Loucy (cell line): Measurements from ENCODE around the gene CDYL2.

Source experiments
- H2AFZ ChIP-seq: fragments of 200-600 bp; sonication (generic); 2 replicates; pipeline ENCODE4 v1.6.0; 2016; ENCODE audit warnings: antibody characterized with exemption, mild to moderate bottlenecking, low read length, moderate library complexity
- H3F3A ChIP-seq: fragments of 200-600 bp; 2 replicates; pipeline ENCODE4 v1.6.0; 2016; ENCODE audit warnings: antibody characterized with exemption, low read depth, mild to moderate bottlenecking
- H3K27me3 ChIP-seq: fragments of 200-600 bp; sonication (generic); 2 replicates; pipeline ENCODE4 v1.6.1; 2014; ENCODE audit warnings: low read length, mild to moderate bottlenecking; ENCODE audit not compliant: insufficient read depth, poor library complexity, severe bottlenecking
- H3K36me3 ChIP-seq: fragments of 200-600 bp; sonication (generic); 2 replicates; pipeline ENCODE4 v1.6.1; 2016; ENCODE audit warnings: low read length; ENCODE audit not compliant: insufficient read depth
- H3K4me1 ChIP-seq: fragments of 200-600 bp; sonication (generic); 2 replicates; pipeline ENCODE4 v1.5.1; 2014; ENCODE audit warnings: low read length, mild to moderate bottlenecking; ENCODE audit not compliant: insufficient read depth, poor library complexity, severe bottlenecking
- H3K4me2 ChIP-seq: fragments of 200-600 bp; sonication (generic); 2 replicates; pipeline ENCODE4 v1.6.0; 2014; ENCODE audit warnings: antibody characterized with exemption, low read length, low read depth, mild to moderate bottlenecking; ENCODE audit not compliant: poor library complexity, severe bottlenecking
- H3K4me3 ChIP-seq: fragments of 200-600 bp; sonication (generic); 2 replicates; pipeline ENCODE4 v1.5.1; 2014; ENCODE audit warnings: low read length, mild to moderate bottlenecking, mixed read lengths; ENCODE audit not compliant: poor library complexity, severe bottlenecking
- H3K79me2 ChIP-seq: fragments of 200-600 bp; sonication (generic); 2 replicates; pipeline ENCODE4 v1.6.1; 2014; ENCODE audit warnings: low read length; ENCODE audit not compliant: insufficient read depth
- H3K9ac ChIP-seq: fragments of 200-600 bp; sonication (generic); 2 replicates; pipeline ENCODE4 v1.6.0; 2014; ENCODE audit warnings: mild to moderate bottlenecking, low read depth, low read length, moderate library complexity; ENCODE audit not compliant: poor library complexity, severe bottlenecking
- H3K9me2 ChIP-seq: fragments of 200-600 bp; sonication (generic); replicated peaks from 2 replicates; pipeline ENCODE4 v1.6.1; 2016; ENCODE audit warnings: low read depth, low read length, mixed read lengths
- H3K9me3 ChIP-seq: fragments of 200-600 bp; sonication (generic); 2 replicates; pipeline ENCODE4 v1.6.1; 2014; ENCODE audit warnings: mild to moderate bottlenecking, antibody characterized with exemption, low read length, low read depth; ENCODE audit not compliant: insufficient read depth
- H4K20me1 ChIP-seq: fragments of 200-600 bp; sonication (generic); 2 replicates; pipeline ENCODE4 v1.6.0; 2014; ENCODE audit warnings: antibody characterized with exemption, low read length, mild to moderate bottlenecking; ENCODE audit not compliant: insufficient read depth, poor library complexity, severe bottlenecking
- CTCF ChIP-seq: fragments of 200-600 bp; sonication (generic); conservative IDR thresholded peaks from 2 replicates; pipeline ENCODE4 v1.5.1; 2014; ENCODE audit warnings: mild to moderate bottlenecking, antibody characterized with exemption, low read length
- EZH2phosphoT487 ChIP-seq: fragments of 200-600 bp; IDR thresholded peaks from 2 replicates; pipeline ENCODE4 v1.6.1; 2018; ENCODE audit warnings: antibody characterized with exemption, mild to moderate bottlenecking, moderate library complexity, borderline replicate concordance

Gene CDYL2

GRCh38 chr16:80640316-80640715 lies 164.1 kb downstream of the CDYL2 start:
- TF ChIP-seq CTCF, result no peak
- no peak for TF ChIP-seq EZH2phosphoT487
- Histone ChIP-seq H3K9ac (no peak overlapping the region), H3K9me2 (no peaks in the 10 kb centered on the region), H3K79me2 (peaks cover 3% of the 10 kb centered on the region; the same call in 1 of the 2 replicates), H3F3A (0 out of 2 replicates have a peak, but pooled peaks cover 3% of the 10 kb centered on the region), H3K9me3 (peaks cover 7% of the 10 kb centered on the region; the same call in 1 of the 2 replicates), H3K36me3 (no peaks in the 10 kb centered on the region), H2AFZ (no peak overlapping the region), H3K27me3 (no peaks in the 10 kb centered on the region), H4K20me1 (no peaks in the 10 kb centered on the region), H3K4me1 (no peaks in the 10 kb centered on the region), H3K4me3 (no peak overlapping the region), H3K4me2 (no peak overlapping the region)

- no peaks in the 10 kb centered on the region for H3K27me3 ChIP-seq
- no peaks in the 10 kb centered on the region for H3K4me1 ChIP-seq
- H3K36me3 ChIP-seq, result no peaks in the 10 kb centered on the region
- H3K79me2 ChIP-seq, result peaks cover 7% of the 10 kb centered on the region; the same call in 1 of the 2 replicates
- H4K20me1 ChIP-seq, result no peaks in the 10 kb centered on the region
- H3K4me3 ChIP-seq, result no peak overlapping the region
- H3K4me2 ChIP-seq, result no peak overlapping the region
- H2AFZ ChIP-seq, result no peak overlapping the region
- TF ChIP-seq EZH2phosphoT487, result no peak
- TF ChIP-seq CTCF, result no peak
- H3F3A ChIP-seq, result 0 out of 2 replicates have a peak, but pooled peaks cover 3% of the 10 kb centered on the region
- no peaks in the 10 kb centered on the region for H3K9me2 ChIP-seq
- peaks cover 7% of the 10 kb centered on the region; the same call in 1 of the 2 replicates for H3K9me3 ChIP-seq
- H3K9ac ChIP-seq, result no peak overlapping the region
Measured at GRCh38 chr16:80639636-80640035, 164.8 kb downstream of the CDYL2 start.

GRCh38 chr16:80637621-80638020 lies 166.8 kb downstream of the CDYL2 start:
- Histone ChIP-seq H4K20me1 (no peaks in the 10 kb centered on the region), H3K36me3 (peaks cover 3% of the 10 kb centered on the region; the same call in 1 of the 2 replicates), H3K4me1 (no peaks in the 10 kb centered on the region), H3K27me3 (no peaks in the 10 kb centered on the region), H3K79me2 (peaks cover 19% of the 10 kb centered on the region; the same call in 1 of the 2 replicates), H3F3A (0 out of 2 replicates have a peak, but pooled peaks cover 3% of the 10 kb centered on the region), H3K4me3 (no peak overlapping the region), H3K9me2 (no peaks in the 10 kb centered on the region), H3K9me3 (no peaks in the 10 kb centered on the region), H3K4me2 (no peak overlapping the region), H3K9ac (no peak overlapping the region), H2AFZ (no peak overlapping the region)
- TF ChIP-seq CTCF, result no peak
- TF ChIP-seq EZH2phosphoT487, result no peak
